Panc1 (cell line): Measurements from ENCODE around the gene PPP6R2. TPM values are rescaled to one million over a fixed set of nuclear protein-coding genes. Genes with fewer than 3 reads are reported as not detected.

Experiments
- ATAC-seq: fragments of 200-7000 bp; cut with Tn5 transposase; 2 replicates; pipeline ENCODE4 v1.9.1; 2020; ENCODE audit warnings: mild to moderate bottlenecking, moderate library complexity
- BruUV-seq: library from RNA; stranded (reverse); fragments of 400-500 nt; replicated peaks from 2 replicates; lab custom pipeline; 2021; lab: Mats Ljungman, UMichigan
- CTCF ChIA-PET: fragments of 300-600 bp; sonication (Branson Sonifier 250); formaldehyde crosslinking; loops from one replicate; lab custom pipeline; 2022; ENCODE audit warnings: antibody characterized with exemption; lab: Charles Lee
- POLR2A ChIA-PET: fragments of 300-600 bp; sonication (Branson Sonifier 250); formaldehyde crosslinking; loops from one replicate; lab custom pipeline; 2022; ENCODE audit warnings: antibody characterized with exemption; lab: Charles Lee
- DNase-seq: peaks from one replicate; pipeline ENCODE4 v3.0.0-alpha.2; 2010; ENCODE audit warnings: low read depth, low spot score
- H3K27ac ChIP-seq: 2 replicates; pipeline ENCODE4 v1.5.1; 2011; ENCODE audit warnings: mild to moderate bottlenecking, low read length, inconsistent platforms
- H3K27me3 ChIP-seq: fragments of 200-500 bp; sonication (Bioruptor generic); 2 replicates; pipeline ENCODE4 v1.6.0; 2014; ENCODE audit warnings: low read length, inconsistent platforms; ENCODE audit not compliant: control insufficient read depth, insufficient read depth
- H3K36me3 ChIP-seq: fragments of 200-500 bp; sonication (Bioruptor generic); 2 replicates; pipeline ENCODE4 v1.5.1; 2014; ENCODE audit warnings: inconsistent platforms, mild to moderate bottlenecking, low read length, moderate library complexity; ENCODE audit not compliant: control insufficient read depth, insufficient read depth
- H3K4me1 ChIP-seq: 2 replicates; pipeline ENCODE4 v1.5.1; 2011; ENCODE audit warnings: inconsistent platforms, mild to moderate bottlenecking, low read length, moderate library complexity; ENCODE audit not compliant: control insufficient read depth, insufficient read depth
- H3K4me3 ChIP-seq, 2 experiments: 2 replicates each; pipeline ENCODE4 v1.5.1; 2011 to 2012; ENCODE audit warnings: low read depth in 2 of 2, low read length in 2 of 2, mild to moderate bottlenecking in 2 of 2, inconsistent platforms in 1 of 2, moderate library complexity in 1 of 2
- H3K9me3 ChIP-seq: fragments of 200-500 bp; sonication (Bioruptor generic); 2 replicates; pipeline ENCODE4 v1.5.1; 2014; ENCODE audit warnings: low read depth, mild to moderate bottlenecking, inconsistent platforms, low read length, moderate library complexity; ENCODE audit not compliant: control insufficient read depth, insufficient read depth
- CTCF ChIP-seq: fragments of 450-650 bp; IDR thresholded peaks from 2 replicates; pipeline ENCODE4 v1.5.1; 2017; ENCODE audit warnings: mild to moderate bottlenecking
- POLR2AphosphoS5 ChIP-seq: IDR thresholded peaks from 2 replicates; pipeline ENCODE4 v1.6.1; 2012; ENCODE audit warnings: mild to moderate bottlenecking, low read depth, low read length, moderate library complexity
- REST ChIP-seq, 2 experiments: IDR thresholded peaks; 2 replicates each; pipeline ENCODE4 v1.6.1; 2011 to 2012; ENCODE audit warnings: low read depth in 2 of 2, control low read depth in 1 of 2, low read length in 1 of 2, mild to moderate bottlenecking in 1 of 2, moderate library complexity in 1 of 2; ENCODE audit not compliant: insufficient read depth in 1 of 2
- SIN3A ChIP-seq: IDR thresholded peaks from 2 replicates; pipeline ENCODE4 v1.6.1; 2012; ENCODE audit warnings: low read depth, mild to moderate bottlenecking, low read length, moderate library complexity, borderline replicate concordance; ENCODE audit not compliant: insufficient read depth
- TCF7L2 ChIP-seq: IDR thresholded peaks from 2 replicates; pipeline ENCODE4 v1.6.1; 2011; ENCODE audit warnings: mild to moderate bottlenecking, low read depth, low read length, inconsistent platforms
- in situ Hi-C: cut with HindIII; loops from 2 replicates; pipeline ENCODE4 v1.10.0; 2016; ENCODE audit warnings: low sequenced_read_pairs, low pct_unique_long_range_greater_than_20kb
- intact Hi-C: fragments of 100-400 bp; cut with micrococcal nuclease; formaldehyde crosslinking; loops from one replicate; pipeline ENCODE4 v1.10.0; 2022; ENCODE audit not compliant: unreplicated experiment
- total RNA-seq: library from RNA; stranded (reverse); gene quantifications from one replicate; pipeline ENCODE4 v1.2.1, GENCODE V29; 2021; ENCODE audit not compliant: unreplicated experiment

Gene PPP6R2
- total RNA-seq, 1 experiment from 2014 or later: 52.8 TPM

GRCh38 chr22:50294319-50294656, 48.8 kb upstream of the PPP6R2 start:
- H3K4me1 ChIP-seq: peaks cover 54% of the 10 kb centered on the region
- CTCF ChIA-PET: interaction anchor here (0.8 kb wide), 1 partner anchor 18 kb away, joined by 4 read pairs; no protein-coding TSS in a partner anchor
- in situ Hi-C loops (no loop called here), intact Hi-C loops (no loop called here)
- TF ChIP-seq REST (IDR thresholded peaks at IDR 0.05; ENCODE audit: insufficient read depth in 1 of 2, low read depth in 2 of 2, low read length in 1 of 2): no peak
- no TSS peak for BruUV-seq
- POLR2A ChIA-PET: interaction anchor here (0.6 to 1.1 kb wide), 2 partner anchors 11 to 34 kb away, joined by 3 to 7 read pairs; no protein-coding TSS in a partner anchor
- H3K4me3 ChIP-seq: no peak overlapping the region
- H3K9me3 ChIP-seq: no peaks in the 10 kb centered on the region
- no peaks in the 10 kb centered on the region for H3K27me3 ChIP-seq
- no peaks in the 10 kb centered on the region for H3K36me3 ChIP-seq
- DNase-seq (no peak), ATAC-seq (no peak; the same call in 1 of the 2 replicates)
- H3K27ac ChIP-seq: peak overlapping the region; percentile 87

GRCh38 chr22:50296658-50297490, 46.3 kb upstream of the PPP6R2 start:
- Histone ChIP-seq H3K27me3 (no peaks in the 10 kb centered on the region), H3K4me3 (no peak overlapping the region; a peak in 1 of 4 replicates), H3K27ac (peak overlapping the region; percentile 70), H3K4me1 (peaks cover 68% of the 10 kb centered on the region), H3K9me3 (no peaks in the 10 kb centered on the region), H3K36me3 (no peaks in the 10 kb centered on the region)
- DNase-seq (no peak), ATAC-seq (no peak)
- no peak for TF ChIP-seq REST (IDR thresholded peaks at IDR 0.05; ENCODE audit: insufficient read depth in 1 of 2, low read depth in 2 of 2, low read length in 1 of 2)
- TF ChIP-seq POLR2AphosphoS5: no peak
- no peak for TF ChIP-seq TCF7L2
- no peak for TF ChIP-seq SIN3A
- TF ChIP-seq CTCF: no peak
- intact Hi-C loops (no loop called here), in situ Hi-C loops (no loop called here)
- POLR2A ChIA-PET: no interaction called here
- no TSS peak for BruUV-seq
- CTCF ChIA-PET: interaction anchor here (0.6 kb wide), 1 partner anchor 99 kb away, joined by 7 read pairs; no protein-coding TSS in a partner anchor
